Mammary epithelial cell (primary cell): ENCODE results near the gene CIRBP.

Experiments
- EZH2 ChIP-seq: IDR thresholded peaks from 2 replicates; pipeline ENCODE4 v1.6.1; 2012; ENCODE audit warnings: low read length, inconsistent platforms, borderline replicate concordance
- TF ChIP-seq, protein P1 (sequence below), 2 donors: IDR thresholded peaks in 1 of 2; conservative IDR thresholded peaks in 1 of 2; 2 replicates each; pipeline ENCODE4 v1.5.1; 2011 to 2012; ENCODE audit warnings: inconsistent platforms in 2 of 2, low read length in 2 of 2, mild to moderate bottlenecking in 2 of 2, control low read depth in 1 of 2, low read depth in 1 of 2; ENCODE audit not compliant: insufficient read depth in 1 of 2; ENCODE audit errors: extremely low read depth in 1 of 2

DNA sequence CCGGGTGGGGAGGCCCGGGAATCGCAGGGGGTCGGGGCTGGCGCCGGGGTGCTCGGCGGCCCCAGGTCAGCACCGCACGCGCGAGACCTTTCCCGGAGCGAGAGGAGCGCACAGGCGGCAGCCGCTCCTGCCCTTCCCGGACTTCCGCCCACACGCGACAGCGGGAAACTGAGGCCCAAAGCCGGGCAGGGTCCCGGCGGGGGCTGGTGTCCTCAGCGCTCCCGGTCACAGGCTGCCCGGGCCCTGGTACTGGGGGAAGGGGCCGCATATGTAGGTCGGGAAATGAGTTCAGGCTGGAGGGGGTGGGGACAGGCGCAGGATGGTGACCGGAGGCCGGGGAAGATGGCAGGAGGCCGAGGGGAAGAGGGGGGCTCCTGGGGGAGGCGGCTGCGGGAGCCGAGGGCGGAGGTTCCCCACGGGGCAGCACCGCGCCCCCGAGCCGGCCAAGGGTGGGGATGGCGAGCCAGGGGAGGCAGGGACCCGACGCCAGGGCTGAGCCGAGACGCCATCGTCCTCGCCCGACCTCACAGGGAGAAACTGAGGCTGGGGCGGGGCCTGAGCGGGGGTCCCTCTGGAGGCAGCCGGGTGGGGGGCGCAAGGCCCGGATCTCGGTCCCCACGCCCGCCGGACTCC is 32.0 kb upstream of the CIRBP start:
- TF ChIP-seq, protein P1, sequence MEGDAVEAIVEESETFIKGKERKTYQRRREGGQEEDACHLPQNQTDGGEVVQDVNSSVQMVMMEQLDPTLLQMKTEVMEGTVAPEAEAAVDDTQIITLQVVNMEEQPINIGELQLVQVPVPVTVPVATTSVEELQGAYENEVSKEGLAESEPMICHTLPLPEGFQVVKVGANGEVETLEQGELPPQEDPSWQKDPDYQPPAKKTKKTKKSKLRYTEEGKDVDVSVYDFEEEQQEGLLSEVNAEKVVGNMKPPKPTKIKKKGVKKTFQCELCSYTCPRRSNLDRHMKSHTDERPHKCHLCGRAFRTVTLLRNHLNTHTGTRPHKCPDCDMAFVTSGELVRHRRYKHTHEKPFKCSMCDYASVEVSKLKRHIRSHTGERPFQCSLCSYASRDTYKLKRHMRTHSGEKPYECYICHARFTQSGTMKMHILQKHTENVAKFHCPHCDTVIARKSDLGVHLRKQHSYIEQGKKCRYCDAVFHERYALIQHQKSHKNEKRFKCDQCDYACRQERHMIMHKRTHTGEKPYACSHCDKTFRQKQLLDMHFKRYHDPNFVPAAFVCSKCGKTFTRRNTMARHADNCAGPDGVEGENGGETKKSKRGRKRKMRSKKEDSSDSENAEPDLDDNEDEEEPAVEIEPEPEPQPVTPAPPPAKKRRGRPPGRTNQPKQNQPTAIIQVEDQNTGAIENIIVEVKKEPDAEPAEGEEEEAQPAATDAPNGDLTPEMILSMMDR (conservative IDR thresholded peaks at IDR 0.05 in 1 of 2, IDR thresholded peaks at IDR 0.05 in 1 of 2; ENCODE audit: extremely low read depth in 1 of 2, insufficient read depth in 1 of 2, low read depth in 1 of 2, low read length in 2 of 2), result no peak
- no peak for TF ChIP-seq EZH2
